Measurements from ENCODE around the gene IFI6.

IFI6 gene

DNA sequence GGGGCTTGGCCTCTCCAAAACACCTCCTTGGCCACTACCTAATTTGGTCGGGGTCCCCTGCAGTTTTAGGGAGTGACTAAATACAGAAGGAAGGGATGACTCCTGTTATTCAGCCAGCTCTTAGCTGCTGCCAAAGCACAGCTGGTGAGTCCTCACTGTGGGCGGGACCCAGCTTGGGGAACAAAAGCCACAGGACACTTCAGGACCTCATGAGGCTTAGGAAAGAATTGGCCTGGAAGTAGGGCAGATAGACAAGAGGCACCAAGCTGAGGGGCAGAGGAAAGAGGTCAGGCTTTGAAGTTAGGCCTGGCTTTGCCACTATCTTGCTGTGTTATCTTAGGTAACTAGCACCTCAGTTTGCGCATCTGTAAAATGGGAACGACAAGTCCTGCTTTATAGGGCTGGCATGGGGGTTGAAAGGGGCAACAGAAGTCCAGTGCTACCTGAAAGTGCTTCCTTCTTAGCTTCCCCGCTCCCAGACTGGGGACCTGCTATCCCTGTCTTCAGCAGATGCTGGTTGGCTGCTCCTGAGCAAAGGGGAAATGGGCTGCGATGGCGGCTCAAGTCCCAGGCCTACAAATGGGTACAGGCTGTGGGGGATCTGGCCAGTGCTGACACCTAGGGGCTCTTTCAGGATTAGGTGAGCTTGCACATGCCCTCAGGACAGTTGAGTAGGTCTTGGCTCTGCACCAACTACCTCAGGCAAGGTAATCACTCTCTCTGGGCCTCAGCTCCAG, 15.7 kb downstream of the IFI6 start:
- DNase-seq (ENCODE audit: low read depth), result peak; percentile 88

DNA sequence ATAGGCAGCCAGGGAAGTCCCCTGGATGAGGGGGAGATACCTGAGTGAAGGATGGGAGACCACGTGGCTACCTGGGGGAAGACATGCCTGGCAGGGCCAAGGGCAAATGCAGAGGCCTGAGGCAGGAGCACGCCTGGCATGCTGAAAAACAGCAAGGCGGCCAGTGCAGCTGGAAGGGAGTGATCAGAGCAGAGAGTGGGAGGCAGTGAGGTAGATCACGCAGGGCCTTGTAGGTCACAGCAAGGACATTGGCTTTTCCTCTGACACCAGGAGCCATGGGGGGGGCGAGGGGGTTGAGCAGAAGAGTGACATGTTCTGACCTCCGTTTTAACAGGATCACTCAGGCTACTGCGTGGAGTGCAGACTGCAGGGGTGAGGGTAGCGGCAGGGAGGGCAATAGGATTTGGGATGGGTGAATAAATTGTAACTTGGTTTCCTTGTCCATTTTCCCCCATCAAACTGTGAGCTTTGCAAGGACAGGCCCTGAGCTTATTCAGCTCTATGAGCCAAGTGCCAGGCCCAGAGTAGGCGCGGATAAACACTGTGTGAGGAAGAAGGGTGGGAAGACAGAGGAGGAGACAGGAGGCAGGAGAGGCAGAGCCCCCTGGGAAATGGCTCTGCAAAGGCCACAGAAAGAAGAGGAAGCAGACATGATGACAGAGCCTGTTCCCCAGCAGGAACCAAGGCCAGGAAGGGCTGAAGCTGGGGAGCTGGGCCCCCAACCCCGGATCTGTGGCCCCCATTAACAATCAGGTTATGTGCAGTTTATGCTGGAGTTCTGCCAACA, 16.6 kb downstream of the IFI6 start:
- H3K4me3 ChIP-seq (ENCODE audit: control insufficient read depth, low read depth, low read length), result no peak overlapping the region
- DNase-seq (ENCODE audit: low read depth), result no peak
- TF ChIP-seq, protein P1, sequence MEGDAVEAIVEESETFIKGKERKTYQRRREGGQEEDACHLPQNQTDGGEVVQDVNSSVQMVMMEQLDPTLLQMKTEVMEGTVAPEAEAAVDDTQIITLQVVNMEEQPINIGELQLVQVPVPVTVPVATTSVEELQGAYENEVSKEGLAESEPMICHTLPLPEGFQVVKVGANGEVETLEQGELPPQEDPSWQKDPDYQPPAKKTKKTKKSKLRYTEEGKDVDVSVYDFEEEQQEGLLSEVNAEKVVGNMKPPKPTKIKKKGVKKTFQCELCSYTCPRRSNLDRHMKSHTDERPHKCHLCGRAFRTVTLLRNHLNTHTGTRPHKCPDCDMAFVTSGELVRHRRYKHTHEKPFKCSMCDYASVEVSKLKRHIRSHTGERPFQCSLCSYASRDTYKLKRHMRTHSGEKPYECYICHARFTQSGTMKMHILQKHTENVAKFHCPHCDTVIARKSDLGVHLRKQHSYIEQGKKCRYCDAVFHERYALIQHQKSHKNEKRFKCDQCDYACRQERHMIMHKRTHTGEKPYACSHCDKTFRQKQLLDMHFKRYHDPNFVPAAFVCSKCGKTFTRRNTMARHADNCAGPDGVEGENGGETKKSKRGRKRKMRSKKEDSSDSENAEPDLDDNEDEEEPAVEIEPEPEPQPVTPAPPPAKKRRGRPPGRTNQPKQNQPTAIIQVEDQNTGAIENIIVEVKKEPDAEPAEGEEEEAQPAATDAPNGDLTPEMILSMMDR (conservative IDR thresholded peaks at IDR 0.05; ENCODE audit: control insufficient read depth, insufficient read depth, low read depth, low read length), result no peak

More for the DNA sequence above, 15.7 kb downstream of the IFI6 start:
- TF ChIP-seq, protein P1 (conservative IDR thresholded peaks at IDR 0.05; ENCODE audit: control insufficient read depth, insufficient read depth, low read depth, low read length), result no peak
- H3K4me3 ChIP-seq (ENCODE audit: control insufficient read depth, low read depth, low read length), result no peak overlapping the region

DNA sequence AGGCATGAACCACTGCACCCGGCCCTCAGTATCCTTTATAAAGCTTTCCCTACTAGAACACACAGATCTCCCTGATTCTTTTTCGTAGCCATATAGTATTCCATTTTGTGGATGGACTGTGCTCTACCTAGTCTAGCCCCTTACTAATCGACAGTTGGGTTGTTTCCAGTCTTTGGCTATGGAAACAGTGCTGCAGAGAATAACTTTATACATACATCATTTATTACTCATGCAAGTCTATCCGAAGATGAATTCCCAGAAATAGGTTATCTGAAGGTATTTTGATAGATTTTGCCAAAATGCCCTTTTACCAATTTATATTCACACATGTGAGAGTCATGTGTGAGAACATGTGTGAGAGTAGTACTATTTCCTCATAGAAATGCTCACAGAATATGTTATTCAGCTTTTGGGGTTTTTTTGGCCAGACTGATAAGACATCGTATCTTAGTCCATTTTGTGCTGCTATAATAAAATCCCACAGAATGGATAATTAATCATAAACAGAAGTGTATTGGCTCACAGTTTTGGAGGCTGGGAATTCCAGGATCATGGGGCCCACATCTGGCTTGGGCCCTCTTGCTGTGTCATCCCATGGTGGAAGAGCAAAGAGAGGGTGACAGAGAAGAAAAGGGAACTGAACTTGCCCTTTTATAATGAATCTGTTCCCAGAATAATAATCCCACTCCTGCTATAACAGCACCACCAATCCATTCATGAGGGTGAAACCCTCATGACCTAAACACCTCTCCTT, 19.7 kb downstream of the IFI6 start:
- TF ChIP-seq, protein P1 (conservative IDR thresholded peaks at IDR 0.05; ENCODE audit: control insufficient read depth, insufficient read depth, low read depth, low read length), result no peak
- no peak overlapping the region for H3K4me3 ChIP-seq (ENCODE audit: control insufficient read depth, low read depth, low read length)
- peak; percentile 42 for DNase-seq (ENCODE audit: low read depth)

DNA sequence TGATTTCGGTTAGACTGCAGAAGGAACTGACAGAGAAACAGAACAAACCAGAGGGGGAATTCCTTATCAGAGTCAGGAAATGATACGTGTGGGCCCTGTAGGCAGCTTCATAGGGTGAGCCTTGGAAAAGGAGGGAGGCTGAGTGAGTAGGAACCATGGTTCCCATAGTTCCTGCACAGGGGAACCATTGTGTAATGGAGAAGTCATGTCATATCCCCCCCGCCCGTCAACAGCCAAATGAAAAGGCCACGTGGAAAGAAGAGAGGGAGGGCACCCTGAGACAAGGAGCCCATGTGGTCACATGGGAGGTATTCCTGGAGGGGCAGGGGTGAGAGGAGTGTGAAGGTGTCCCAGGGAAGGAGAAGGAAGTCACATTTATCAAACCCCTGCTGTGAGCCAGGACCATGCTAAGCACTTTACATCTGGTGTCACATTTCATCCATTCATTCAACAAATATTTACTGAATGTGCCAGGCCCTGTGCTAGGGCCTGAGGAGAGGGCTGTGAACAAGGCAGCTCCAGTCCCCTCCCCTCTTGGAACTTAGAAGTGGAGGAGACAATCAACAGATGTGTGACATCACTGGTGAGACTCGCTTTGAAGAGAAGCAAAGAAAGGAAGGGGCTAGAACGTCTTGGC, 21.3 kb downstream of the IFI6 start:
- DNase-seq (ENCODE audit: low read depth), result peak; percentile 86
- TF ChIP-seq, protein P1 (conservative IDR thresholded peaks at IDR 0.05; ENCODE audit: control insufficient read depth, insufficient read depth, low read depth, low read length), result no peak
- H3K4me3 ChIP-seq (ENCODE audit: control insufficient read depth, low read depth, low read length), result no peak overlapping the region

DNA sequence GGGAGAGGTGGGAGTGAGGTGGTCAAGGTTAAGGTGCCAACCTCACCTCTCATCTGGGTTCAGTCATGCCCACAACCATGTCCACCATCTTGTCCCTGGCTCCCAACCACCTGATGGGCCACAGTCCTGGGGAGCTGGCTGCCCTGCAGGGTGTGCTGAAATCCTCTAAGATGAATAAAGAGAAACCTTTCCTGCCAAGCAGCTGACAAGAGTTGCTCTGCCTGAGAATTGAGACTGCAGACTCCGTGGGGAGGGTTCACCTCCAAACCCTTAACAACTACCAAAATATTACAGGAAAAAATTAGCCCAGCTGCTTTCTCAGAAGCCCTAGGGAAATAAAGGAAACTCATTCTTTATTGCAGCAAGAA, 21.8 kb downstream of the IFI6 start:
- peak; percentile 31 for DNase-seq (ENCODE audit: low read depth)
- H3K4me3 ChIP-seq (ENCODE audit: control insufficient read depth, low read depth, low read length), result no peak overlapping the region
- TF ChIP-seq, protein P1 (conservative IDR thresholded peaks at IDR 0.05; ENCODE audit: control insufficient read depth, insufficient read depth, low read depth, low read length), result no peak

DNA sequence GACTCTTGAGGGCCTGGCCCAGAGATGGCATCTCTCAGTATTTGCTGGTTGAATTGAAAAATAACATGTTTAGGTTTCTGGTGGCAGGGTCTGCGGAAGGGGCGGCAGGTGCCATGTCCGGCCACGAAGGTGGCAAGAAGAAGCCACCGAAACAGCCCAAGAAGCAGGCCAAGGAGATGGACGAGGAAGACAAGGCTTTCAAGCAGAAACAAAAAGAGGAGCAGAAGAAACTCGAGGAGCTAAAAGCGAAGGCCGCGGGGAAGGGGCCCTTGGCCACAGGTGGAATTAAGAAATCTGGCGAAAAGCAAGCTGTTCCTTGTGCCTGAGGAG, 22.7 kb downstream of the IFI6 start:
- TF ChIP-seq, protein P1 (conservative IDR thresholded peaks at IDR 0.05; ENCODE audit: control insufficient read depth, insufficient read depth, low read depth, low read length), result no peak
- DNase-seq (ENCODE audit: low read depth), result no peak
- H3K4me3 ChIP-seq (ENCODE audit: control insufficient read depth, low read depth, low read length), result no peak overlapping the region

All from fibroblast of mammary gland (primary cell).